GM21619 (cell line): ENCODE data around the gene TCF12.

Experiments
- ATAC-seq: cut with Tn5 transposase; IDR thresholded peaks from one replicate; pipeline ENCODE4 v1.9.1; 2021; ENCODE audit not compliant: unreplicated experiment

TCF12 gene

DNA sequence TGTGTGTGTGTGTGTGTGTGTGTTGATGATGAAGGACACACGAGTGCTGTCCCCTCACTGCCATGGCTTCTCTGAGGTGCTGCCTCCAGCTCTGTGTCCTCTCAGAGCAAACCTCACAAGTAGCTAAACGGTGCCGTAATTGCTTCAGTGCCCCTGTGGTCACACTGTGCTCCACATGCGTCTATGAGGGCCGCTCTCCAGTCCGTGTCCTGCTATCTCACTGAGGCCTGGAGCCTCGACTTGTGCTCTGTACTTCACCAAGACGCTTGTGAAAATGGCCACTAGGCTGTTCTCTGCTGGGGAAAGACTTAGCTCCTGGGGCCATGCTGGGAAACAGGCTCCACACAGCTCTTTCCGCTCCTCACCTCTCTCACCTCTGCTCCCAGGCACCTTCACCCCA lies 392.4 kb downstream of the TCF12 start:
- ATAC-seq, result no peak

- no peak for ATAC-seq
Measured at GRCh38 chr15:57312006-57312317, 393.5 kb downstream of the TCF12 start.

DNA sequence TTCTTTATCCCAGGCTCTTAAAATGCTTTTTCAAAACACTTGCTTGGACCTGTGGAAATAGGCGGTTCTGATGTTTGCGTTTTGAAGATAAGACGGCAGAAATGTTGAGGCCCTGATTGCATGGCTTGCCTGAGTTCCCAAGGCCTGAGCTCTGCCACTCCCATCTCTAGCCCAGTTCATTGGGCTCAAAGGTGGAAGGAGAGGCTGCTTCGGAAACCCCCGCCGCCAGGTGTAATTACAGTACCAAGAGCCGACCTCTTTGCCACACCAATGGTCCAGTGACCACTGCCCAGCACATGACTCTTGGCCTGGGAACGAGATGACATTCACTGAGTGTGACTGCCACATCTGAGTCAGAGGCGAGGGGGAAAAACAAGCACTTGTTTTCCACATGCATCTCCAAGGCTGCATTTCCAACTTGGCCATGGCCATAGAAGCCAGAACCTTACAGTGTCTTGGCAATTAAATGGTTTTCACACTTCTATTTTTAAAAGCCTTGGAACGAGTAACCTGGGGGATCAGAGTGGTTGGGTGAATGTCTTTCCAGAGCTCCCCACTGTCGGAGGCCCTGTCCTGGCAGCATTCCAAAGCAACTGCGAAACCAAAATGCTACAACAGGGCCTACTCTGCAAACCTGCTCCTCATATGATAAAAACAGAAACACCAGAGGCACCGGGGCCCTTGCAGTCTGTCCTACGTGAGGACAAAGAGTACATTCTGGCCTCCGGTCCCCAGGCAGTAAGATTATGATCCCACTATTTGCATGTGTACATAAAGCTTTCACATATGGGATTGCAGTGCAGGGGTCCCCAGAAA lies 394.1 kb downstream of the TCF12 start:
- no peak for ATAC-seq

DNA sequence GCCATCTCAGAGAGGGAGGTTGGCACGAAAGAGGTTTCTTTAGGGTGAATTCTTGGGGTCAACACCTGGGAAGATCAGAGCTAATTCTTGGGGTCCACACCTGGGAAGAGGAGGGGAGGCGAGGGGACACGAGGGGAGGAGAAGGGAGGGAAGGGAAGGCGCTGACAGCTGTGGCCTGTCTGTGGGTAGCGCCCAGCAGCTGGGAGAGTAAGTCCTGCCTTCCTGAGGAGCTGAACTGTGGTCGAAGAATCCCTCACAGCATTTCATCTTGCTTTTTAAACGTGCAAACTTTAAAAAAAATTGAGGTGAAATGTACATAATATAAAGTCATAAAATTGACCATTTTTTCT lies 394.7 kb downstream of the TCF12 start:
- no peak for ATAC-seq

GRCh38 chr15:57314221-57314620 lies 395.8 kb downstream of the TCF12 start:
- no peak for ATAC-seq

DNA sequence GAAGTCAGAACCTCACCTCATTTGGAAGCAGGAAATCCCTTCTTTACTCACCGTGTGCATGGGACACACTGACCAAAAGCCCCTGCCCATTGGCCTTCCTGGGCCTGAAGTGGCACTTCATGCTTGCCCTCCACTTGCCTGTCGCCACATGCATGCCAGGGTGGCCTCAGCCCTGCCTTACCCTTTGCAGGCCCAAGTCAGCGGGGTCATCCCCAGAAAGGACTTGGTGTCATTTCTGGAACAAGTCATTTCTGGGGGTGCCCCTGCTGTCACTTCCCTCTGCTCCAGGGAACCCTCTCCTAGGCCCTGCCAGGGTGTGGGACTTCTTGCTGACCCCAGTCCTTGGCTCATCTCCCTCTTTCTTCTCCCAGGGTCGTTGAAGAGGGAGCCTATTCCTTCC lies 398.0 kb downstream of the TCF12 start:
- no peak for ATAC-seq

- no peak for ATAC-seq
Measured at GRCh38 chr15:57319226-57319918, 400.9 kb downstream of the TCF12 start.

DNA sequence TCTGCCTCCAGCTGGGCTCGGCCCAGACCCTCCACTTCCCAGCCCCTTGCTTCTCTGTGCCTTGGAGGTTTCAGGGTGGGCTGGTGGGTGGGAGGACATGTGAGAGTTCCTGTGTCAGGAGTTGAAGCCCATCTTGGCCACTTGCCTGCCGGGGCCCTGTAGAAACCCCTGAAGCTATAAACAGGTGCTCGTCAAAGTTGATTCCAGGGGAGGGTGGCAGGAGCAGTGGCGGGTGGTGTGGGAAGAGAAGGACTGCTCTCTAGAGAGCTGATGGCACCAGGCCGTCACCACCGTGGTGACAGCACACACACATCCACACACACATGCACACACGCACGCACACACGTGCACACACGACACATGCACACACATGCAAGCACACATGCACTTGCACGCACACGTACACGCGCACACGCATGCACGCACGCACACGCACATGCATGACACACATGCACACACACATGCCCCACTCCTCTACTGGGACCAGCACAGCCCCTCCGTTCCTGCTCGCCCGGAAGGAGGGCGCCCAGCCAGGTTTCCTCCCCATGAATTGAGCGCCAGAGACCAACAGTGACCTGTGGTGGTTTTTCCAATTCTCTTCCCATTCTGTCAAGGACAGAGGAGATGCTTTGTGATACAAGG lies 401.6 kb downstream of the TCF12 start:
- no peak for ATAC-seq

GRCh38 chr15:57320631-57321220 lies 402.3 kb downstream of the TCF12 start:
- ATAC-seq, result no peak

- ATAC-seq, result no peak
Measured at GRCh38 chr15:57321485-57321884, 403.0 kb downstream of the TCF12 start.

DNA sequence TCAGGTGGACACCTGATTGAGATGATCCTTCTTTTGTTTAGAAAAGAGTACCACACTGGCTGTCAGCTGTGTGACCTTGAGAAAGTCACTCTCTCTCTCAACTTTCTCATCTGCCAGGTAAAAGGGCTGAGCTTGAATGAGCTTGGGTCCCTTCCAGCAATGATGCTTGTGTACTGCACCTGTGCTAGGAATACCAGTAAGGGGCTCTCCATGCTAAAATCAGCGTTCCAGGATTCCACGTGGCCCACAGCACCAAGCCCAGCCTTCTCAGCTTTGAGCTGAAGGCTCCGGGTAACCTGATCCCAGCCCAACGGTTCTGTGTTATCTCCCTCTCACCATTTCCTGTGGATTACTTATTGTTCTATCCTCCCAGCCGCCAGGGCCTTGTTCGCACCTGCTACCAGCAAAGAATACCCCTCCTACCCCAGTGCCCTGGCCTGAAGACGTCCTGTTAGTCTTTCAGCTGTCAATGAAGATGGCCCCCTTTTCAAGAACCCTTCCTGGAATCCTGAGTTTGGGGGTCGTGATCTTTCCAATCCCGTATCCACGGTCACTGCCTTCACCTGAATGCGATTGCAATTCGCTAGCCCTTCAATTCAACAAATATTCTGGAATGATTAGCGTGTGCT lies 403.6 kb downstream of the TCF12 start:
- no peak for ATAC-seq

GRCh38 chr15:57322602-57323250 lies 404.3 kb downstream of the TCF12 start:
- ATAC-seq, result no peak

- ATAC-seq, result no peak
Measured at GRCh38 chr15:57323299-57323805, 404.9 kb downstream of the TCF12 start.

- no peak for ATAC-seq
Measured at GRCh38 chr15:57323806-57324589, 405.6 kb downstream of the TCF12 start.

DNA sequence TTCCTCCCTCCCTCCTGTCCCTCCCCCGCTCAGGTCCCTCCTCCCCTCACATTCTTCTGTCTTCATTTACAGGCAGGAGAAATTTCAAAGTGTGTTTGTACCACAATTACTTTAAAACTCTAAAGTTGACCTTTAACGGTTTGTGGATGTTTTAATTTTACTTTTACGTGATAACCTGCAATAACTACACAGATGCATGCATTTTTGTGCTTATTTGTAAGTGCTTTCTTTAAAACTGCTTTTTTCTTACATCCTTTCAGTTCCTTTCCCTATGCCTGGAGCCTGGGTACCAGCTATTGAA lies 406.1 kb downstream of the TCF12 start:
- ATAC-seq, result no peak

DNA sequence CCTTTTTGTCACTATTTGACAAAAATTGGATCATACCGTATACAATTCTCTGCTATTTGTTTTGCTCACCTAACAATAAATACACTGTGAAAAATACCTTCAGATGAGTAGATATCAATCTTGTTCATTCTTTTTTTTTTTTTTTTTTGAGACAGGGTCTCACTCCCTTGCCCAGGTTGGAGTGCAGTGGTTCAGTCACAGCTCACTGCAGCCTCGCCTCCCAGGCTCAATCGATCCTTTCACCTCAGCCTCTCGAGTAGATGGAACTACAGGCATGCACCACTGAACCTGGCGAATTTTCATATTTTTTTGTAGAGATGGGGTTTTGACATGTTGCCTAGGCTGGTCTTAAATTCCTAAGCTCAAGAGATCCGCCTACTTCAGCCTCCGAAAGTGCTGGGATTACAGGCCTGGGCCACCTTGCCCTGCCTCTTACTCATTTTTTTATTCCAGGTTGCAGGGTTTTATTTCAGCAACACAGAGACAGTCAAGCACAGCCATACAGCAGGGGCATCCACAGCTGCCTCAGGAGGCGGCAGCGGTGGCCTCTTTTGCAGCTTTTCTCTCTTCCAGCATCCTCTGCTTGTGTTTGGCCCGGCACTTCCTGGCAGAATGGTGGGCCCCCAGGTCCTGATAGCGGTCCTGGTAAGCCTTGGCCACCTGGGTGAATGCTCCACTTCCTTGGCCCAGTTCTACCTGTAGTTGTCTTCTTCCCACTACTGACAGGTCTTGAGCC lies 406.7 kb downstream of the TCF12 start:
- no peak for ATAC-seq

GRCh38 chr15:57326196-57326595 lies 407.8 kb downstream of the TCF12 start:
- no peak for ATAC-seq

DNA sequence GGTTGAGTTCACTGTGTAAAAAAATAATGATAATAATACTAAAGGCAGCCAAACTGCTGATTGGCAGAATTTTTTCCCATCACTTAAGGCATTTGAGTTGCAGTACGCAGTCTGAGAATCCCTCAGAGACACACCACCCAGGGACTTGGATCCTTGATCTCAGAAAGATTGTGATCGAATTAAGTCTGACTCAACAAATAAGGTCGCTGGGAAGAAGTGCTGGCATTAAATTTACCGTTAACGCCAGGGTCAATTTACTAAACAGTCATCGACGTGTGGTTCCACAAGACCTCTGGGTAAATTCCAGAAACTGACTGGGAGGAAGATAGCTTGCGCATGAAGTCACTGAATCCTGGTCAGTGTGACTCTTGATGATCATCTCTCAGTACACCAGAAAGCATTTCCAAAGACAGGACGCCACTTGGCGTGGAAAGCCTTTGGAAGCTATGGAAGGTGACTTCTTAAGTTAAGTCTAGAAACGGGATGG lies 409.6 kb downstream of the TCF12 start:
- no peak for ATAC-seq

DNA sequence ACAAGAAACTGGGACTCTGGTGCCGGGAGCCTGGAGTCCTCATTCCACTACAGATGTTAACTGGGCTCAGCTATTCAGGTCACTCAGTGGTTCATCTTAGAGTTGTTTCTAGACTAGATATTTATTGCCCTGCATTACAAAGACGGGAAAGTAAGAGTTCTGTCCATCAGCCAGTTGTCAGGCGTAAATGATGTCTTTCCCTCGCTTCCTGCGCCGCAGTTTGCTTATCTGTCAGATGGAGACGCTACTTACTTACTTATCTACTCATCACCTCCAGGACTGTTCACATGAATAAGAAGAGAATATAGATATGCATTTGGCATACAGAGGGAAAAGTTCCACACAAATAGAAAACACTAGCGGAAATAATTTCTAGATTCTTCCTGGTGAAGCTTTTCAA lies 410.0 kb downstream of the TCF12 start:
- no peak for ATAC-seq
